ENCODE measurements around the gene OR8G1.

DNA sequence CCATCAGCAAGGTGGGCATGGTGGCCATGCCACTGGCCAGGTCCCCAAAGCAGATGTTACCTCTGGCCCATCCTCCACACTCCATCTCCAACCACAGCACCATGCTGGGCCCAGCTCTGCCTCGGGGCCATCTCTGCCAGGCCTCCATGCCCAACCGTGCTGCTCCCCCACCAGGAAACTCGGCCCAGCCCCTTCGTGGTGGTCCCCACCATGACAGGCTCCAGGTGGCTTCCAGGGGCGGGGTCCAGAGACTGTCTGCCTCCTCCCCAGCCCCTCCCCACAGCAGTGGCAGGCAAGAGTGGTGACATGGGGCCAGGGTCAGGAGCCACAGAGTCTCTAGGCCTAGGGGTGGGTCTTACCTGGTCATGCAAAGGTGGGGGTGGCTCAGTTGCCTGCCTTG is 30.5 kb upstream of the OR8G1 start:
- TF ChIP-seq, protein P1, sequence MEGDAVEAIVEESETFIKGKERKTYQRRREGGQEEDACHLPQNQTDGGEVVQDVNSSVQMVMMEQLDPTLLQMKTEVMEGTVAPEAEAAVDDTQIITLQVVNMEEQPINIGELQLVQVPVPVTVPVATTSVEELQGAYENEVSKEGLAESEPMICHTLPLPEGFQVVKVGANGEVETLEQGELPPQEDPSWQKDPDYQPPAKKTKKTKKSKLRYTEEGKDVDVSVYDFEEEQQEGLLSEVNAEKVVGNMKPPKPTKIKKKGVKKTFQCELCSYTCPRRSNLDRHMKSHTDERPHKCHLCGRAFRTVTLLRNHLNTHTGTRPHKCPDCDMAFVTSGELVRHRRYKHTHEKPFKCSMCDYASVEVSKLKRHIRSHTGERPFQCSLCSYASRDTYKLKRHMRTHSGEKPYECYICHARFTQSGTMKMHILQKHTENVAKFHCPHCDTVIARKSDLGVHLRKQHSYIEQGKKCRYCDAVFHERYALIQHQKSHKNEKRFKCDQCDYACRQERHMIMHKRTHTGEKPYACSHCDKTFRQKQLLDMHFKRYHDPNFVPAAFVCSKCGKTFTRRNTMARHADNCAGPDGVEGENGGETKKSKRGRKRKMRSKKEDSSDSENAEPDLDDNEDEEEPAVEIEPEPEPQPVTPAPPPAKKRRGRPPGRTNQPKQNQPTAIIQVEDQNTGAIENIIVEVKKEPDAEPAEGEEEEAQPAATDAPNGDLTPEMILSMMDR (IDR thresholded peaks at IDR 0.05): no peak
- TF ChIP-seq POLR2A (IDR thresholded peaks at IDR 0.05) (no peak), POLR2AphosphoS5 (IDR thresholded peaks at IDR 0.05) (no peak)

All from prostate gland (tissue), 2 donors.